ENCODE measurements around the gene LMBR1.
A peak's percentile ranks its signal among the peaks of the same experiment; 100 is the strongest.
"Not testable (repeated sequence)": the region's sequence is repeated elsewhere in the genome, so short reads cannot be mapped to it uniquely, and the experiment has no call there.

Gene LMBR1

DNA sequence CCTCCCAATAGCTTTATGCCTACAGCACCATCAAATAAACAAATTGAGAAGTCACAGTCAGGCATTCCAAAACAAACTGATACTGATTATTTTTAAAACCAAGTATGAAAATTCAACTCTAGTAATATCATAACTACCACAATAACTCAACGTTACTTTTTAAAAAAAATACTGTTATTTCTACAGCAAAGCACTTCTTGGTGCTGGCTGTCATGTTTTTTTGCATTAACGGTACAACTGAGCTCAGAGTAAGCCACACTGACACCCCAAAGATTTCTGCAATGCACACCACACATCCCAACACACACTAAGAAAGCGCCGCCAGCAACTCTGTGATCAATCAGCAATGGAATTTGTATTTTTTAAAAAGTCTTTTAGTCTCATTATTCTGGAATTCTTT, 138.8 kb downstream of the LMBR1 start:
- DNase-seq (ENCODE audit: low read depth) = no peak

DNA sequence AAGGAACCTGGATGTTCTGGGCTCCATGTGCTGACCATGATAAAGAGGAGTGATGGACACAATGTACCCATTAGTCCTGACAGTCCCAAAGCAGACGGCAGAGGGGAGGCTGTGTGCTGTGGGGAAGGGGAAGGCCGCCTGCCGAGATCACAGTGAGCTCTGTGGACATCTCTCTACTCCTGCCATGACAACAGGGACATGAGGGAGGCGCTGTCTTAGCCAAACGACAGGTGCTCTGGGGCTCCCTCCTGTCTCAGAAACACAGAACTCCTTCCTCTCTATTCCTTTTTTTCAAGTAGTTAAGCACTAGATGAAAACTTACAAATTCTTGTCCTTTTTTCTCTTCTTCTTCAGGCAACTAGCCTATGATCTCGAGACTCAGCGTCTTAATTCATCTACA, 139.4 kb downstream of the LMBR1 start:
- DNase-seq (ENCODE audit: low read depth) = no peak

GRCh38 chr7:156753229-156753560, 139.8 kb downstream of the LMBR1 start:
- DNase-seq (ENCODE audit: low read depth) = no peak

DNA sequence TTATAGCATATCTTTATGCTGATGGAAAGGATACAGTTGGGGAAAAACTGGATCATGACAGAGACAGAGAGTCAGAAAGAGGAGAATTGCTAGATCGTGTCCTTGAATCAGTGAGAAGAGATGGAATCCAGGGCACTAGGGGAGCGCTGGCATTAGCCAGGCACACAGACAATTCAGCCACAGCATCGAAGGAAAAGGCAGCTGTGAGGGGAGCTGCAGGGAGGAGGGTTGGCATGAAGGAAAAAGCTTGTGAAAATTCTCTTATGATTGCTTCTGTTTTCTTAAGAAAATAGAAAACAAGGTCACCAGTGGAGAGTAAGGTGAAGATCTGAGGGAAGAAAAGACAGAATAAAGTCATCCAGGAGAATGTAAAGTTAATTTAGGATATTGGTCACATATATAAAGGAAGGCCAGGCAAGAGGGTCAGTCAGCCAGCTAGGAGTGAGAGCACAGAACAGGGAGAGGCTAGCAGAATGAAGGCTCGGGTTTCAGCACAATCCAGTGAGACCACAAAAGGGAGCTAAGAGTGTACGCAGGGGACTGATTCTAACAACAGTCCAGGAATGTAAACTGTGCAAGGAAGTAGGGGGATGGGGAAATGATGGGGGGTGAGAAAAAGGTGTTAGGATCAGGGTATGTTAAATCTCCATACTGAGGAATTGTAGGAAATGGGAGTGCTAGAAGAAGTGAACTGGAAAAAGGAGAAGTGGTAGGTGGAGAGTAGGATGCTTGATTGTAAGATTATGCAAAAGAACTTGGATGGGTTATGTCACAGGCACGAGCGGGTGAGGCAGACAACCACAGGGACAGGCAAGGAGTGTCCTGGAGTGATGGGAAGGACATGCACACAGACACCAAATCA, 140.4 kb downstream of the LMBR1 start:
- no peak for DNase-seq (ENCODE audit: low read depth)

DNA sequence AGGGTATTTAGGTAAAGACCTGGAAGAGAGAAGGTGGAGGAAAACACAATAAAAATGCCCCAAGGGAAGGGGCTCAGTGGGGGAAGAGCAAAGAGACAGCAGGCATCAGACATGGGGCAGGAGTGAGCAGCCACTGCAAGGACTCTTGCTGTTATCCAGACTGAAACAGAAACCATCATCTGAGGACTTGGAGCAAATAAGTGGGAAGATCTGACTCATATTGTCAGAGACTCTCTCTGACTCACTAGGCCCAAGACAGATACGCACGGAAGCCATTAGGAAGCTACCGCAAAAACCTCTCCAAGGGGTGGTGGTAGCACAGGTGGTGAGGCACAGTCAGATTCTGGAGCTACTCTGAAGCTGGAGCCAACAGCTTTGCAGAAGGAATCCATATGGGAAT, 141.7 kb downstream of the LMBR1 start:
- DNase-seq (ENCODE audit: low read depth) = peak; percentile 38

DNA sequence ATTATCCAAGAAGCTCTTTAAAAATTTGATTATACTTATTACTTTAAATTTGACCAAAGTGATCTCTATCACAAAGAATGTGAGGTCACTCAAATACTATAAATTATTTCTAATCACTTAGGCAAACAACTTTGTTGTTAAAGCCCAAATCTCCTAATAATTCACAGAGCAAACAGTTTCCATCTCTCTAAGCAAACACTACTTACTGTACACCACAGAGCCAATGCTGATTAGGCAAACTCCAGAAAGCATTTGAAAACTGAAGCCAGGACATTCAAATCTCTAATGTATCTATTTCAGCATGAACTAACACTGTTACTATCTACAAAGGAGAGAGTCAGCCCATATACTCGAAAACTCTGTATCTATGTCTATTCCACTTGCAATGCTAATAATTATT, 145.3 kb downstream of the LMBR1 start:
- DNase-seq (ENCODE audit: low read depth) = no peak

- DNase-seq (ENCODE audit: low read depth) = no peak
Measured at GRCh38 chr7:156746891-156747290, 146.1 kb downstream of the LMBR1 start.

DNA sequence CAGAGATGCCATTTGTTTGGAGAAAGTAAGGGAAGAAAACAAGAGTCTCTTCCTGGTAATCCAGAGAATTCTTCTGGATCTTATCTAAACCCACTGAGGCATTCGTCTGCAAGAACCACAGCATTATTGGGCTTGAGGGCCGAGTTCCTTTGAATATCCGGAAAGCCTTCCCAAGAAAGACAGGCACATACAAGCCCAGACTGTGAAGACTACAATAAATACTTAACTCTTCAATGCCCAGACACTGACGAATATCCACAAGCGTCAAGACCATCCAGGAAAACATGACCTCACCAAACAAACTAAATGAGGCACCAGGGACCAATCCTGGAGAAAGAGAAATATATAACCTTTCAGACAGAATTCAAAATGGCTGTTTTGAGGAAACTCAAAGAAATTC, 153.4 kb downstream of the LMBR1 start:
- DNase-seq (ENCODE audit: low read depth) = no peak

GRCh38 chr7:156735851-156736250, 157.1 kb downstream of the LMBR1 start:
- DNase-seq (ENCODE audit: low read depth) = no peak

GRCh38 chr7:156733638-156734037, 159.3 kb downstream of the LMBR1 start:
- no peak for DNase-seq (ENCODE audit: low read depth)

GRCh38 chr7:156732091-156732625, 160.8 kb downstream of the LMBR1 start:
- no peak for DNase-seq (ENCODE audit: low read depth)

- DNase-seq (ENCODE audit: low read depth) = no peak
Measured at GRCh38 chr7:156731651-156732050, 161.3 kb downstream of the LMBR1 start.

DNA sequence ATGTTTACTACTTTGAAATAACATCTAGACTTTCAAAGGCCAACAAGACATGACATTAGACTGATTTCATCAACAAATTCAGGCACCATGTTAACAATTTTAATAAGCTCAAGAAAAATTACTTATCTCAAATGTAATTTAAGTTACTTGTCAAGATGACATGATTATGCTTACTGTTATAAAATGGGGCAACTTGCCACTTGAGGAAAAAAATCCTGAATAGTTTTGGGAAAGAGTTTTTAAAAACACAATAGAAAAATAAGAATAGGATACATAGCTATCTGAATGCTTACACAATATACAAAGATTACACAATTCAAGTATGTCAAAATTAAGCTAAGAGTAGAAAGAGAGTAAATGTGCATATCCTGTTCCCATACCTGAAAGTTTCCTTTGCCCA, 167.0 kb downstream of the LMBR1 start:
- no peak for DNase-seq (ENCODE audit: low read depth)

DNA sequence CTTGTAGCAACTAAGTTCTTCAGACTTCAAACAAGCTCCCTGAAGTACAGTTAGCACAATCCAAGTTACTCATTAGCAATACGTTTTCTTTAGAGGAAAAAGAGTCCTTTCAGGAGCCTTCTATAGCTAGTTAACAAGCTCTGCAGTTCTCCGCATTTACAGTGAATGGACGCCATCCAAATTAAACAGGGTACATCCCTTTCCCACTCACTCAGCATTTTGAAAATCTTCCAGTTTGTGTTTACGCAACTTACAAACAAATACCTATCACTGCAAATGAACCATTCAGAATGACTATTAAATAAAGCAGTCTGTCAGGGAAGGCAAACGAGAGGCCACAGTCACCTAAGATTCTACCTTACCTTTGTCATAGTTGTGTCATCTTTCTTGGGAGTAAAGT, 167.9 kb downstream of the LMBR1 start:
- DNase-seq (ENCODE audit: low read depth) = no peak

DNA sequence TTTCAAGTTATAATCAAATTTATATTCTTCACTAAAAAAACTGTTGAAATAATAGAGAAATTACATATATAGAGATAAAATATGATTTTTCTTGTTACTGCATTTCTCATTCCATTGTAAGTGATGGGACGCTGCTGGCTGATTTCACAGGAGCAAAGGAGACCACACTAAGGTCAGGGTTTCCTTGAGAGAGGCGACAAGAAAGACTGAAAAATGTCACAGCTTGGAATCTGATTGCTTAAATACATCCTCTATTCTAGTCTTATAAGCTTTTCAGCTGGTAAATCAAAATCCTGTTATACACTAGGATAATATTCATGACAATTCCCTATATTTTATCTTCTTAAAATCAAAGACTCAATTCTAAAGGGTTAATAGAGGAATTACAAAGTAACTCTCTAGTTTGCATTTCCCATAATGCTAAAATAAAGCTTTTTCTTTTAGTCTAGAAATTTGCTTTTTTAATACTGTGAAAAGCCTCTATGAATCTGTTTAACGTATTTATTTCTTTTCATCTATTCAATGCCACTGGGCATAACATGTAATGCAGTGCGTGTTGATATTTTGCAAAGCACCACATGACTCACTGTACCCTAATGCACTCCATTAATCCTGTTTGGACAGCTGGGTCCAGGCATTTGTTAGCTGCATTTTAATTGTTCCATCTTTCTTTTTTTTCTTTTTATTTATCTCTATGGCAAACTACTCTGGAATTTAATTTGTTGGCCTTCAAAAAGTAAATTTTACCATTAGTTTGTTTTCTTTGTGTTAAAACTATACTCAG, 170.7 kb downstream of the LMBR1 start:
- DNase-seq (ENCODE audit: low read depth) = no peak

DNA sequence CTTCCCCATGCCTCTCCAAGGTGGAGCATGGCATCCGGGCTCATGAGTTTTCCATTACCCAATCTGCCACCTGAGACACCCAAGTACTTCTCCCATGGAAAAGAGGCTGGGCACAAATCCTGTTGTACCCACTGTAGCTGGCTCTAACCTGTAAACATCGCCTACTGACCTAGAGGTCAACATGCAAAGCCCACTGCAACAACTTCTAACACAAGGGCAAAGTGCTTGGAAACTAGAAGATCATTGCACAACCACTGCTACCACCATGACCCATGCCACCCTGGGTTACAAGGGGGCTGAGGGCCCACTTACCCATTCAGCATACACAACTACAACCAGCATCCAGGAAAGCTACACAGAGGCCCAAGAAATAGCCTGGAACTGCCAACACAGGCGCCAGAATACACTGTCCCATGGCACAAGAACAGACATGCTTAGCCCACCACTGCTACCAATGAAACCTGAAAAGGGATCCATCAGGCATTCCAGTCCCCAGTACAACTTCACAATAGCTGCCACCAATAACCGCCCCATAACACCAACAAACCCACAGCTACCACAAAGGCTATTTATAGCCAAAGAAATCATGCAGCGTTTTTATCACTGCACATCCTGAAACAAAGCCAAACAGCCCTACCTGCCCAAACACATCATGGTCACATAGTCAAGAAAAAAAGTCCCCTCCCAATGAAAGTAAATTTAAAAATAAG, 189.1 kb downstream of the LMBR1 start:
- DNase-seq (ENCODE audit: low read depth) = no peak

DNA sequence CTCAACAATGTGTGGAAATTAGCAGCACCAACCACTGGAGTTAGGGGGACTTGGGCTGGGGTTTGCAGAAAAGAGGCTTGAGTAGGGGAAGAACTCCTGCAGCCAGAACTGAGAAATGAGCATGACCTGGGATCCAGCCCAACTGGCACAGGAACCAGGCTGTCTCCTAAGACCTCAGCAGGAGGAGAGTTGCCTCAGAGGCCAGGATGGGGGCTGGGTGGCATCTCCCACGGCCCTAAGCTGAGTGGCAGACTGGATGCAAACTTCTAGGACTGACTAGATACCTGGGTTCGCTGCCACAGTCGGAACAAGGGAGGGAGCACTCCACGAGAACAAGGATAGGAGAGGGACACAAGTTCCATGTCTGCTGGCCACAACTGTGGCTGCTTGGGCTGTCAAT, 189.8 kb downstream of the LMBR1 start:
- no peak for DNase-seq (ENCODE audit: low read depth)

- DNase-seq (ENCODE audit: low read depth) = no peak
Measured at GRCh38 chr7:156702399-156702798, 190.6 kb downstream of the LMBR1 start.

GRCh38 chr7:156701787-156702186, 191.2 kb downstream of the LMBR1 start:
- not testable (repeated sequence) for DNase-seq (ENCODE audit: low read depth)

- DNase-seq (ENCODE audit: low read depth) = not testable (repeated sequence)
Measured at GRCh38 chr7:156698512-156698911, 194.5 kb downstream of the LMBR1 start.

DNA sequence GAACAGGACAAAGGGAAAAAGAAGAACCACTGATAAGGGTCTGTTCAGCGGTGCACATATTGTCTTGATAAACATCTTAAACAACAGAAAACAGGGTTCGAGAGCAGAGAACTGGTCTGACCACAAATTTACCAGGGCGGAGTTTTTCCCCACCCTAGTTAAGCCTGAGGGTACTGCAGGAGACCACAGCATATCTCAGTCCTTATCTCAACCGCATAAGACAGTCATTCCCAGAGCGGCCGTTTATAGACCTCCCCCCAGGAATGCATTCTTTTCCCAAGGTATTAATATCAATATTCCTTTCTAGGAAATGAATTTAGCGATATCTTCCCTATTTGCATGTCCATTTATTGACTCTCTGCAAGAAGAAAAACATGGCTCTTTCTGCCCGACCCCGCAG, 195.7 kb downstream of the LMBR1 start:
- not testable (repeated sequence) for DNase-seq (ENCODE audit: low read depth)

GRCh38 chr7:156693627-156694026, 199.4 kb downstream of the LMBR1 start:
- no peak for DNase-seq (ENCODE audit: low read depth)

GRCh38 chr7:156692849-156693248, 200.1 kb downstream of the LMBR1 start:
- DNase-seq (ENCODE audit: low read depth) = no peak
